OCI-LY7 (cell line): ENCODE data around the gene FAM151A. TPM values are rescaled to one million over a fixed set of nuclear protein-coding genes. Genes with fewer than 3 reads are reported as not detected.

Experiments used
- BruUV-seq: library from RNA; stranded (reverse); fragments of 400-500 nt; replicated peaks from 2 replicates; lab custom pipeline; 2021; lab: Mats Ljungman, UMichigan
- CTCF ChIA-PET: fragments of 300-600 bp; sonication (Branson Sonifier 250); formaldehyde crosslinking; loops from one replicate; lab custom pipeline; 2022; ENCODE audit warnings: antibody characterized with exemption; ENCODE audit not compliant: unreplicated experiment; lab: Charles Lee
- POLR2A ChIA-PET: fragments of 300-600 bp; sonication (Branson Sonifier 250); formaldehyde crosslinking; loops from one replicate; lab custom pipeline; 2022; ENCODE audit warnings: antibody characterized with exemption; lab: Charles Lee
- DNase-seq: peaks from one replicate; pipeline ENCODE4 v3.0.0-alpha.2; 2015; ENCODE audit warnings: low spot score
- H2AFZ ChIP-seq: fragments of 200-600 bp; sonication (generic), shearing (Covaris generic); 2 replicates; pipeline ENCODE4 v1.6.1; 2014; ENCODE audit warnings: mild to moderate bottlenecking, antibody characterized with exemption, low read length, moderate library complexity
- H3K27ac ChIP-seq: fragments of 200-600 bp; sonication (generic); 2 replicates; pipeline ENCODE4 v1.5.1; 2014; ENCODE audit warnings: mixed run types, low read depth, mild to moderate bottlenecking, moderate library complexity, low read length, inconsistent platforms; ENCODE audit not compliant: poor library complexity, severe bottlenecking
- H3K36me3 ChIP-seq: fragments of 200-600 bp; sonication (generic); 2 replicates; pipeline ENCODE4 v1.6.1; 2014; ENCODE audit warnings: mild to moderate bottlenecking, antibody characterized with exemption, low read length, moderate library complexity, mixed read lengths; ENCODE audit not compliant: insufficient read depth
- H3K4me1 ChIP-seq: fragments of 200-600 bp; sonication (generic); 2 replicates; pipeline ENCODE4 v1.5.1; 2014; ENCODE audit warnings: mild to moderate bottlenecking, low read length; ENCODE audit not compliant: insufficient read depth, poor library complexity, severe bottlenecking
- H3K4me2 ChIP-seq: fragments of 200-600 bp; sonication (generic); 2 replicates; pipeline ENCODE4 v1.6.1; 2014; ENCODE audit warnings: mild to moderate bottlenecking, low read length
- H3K4me3 ChIP-seq: fragments of 200-600 bp; sonication (generic); 2 replicates; pipeline ENCODE4 v1.5.1; 2014; ENCODE audit warnings: mild to moderate bottlenecking, low read depth, low read length; ENCODE audit not compliant: poor library complexity, severe bottlenecking
- H3K79me2 ChIP-seq: fragments of 200-600 bp; sonication (generic); 2 replicates; pipeline ENCODE4 v1.6.1; 2016; ENCODE audit warnings: low read depth, mild to moderate bottlenecking, low read length, moderate library complexity, mixed read lengths; ENCODE audit not compliant: insufficient read depth
- H3K9me2 ChIP-seq: fragments of 200-600 bp; sonication (generic); 2 replicates; pipeline ENCODE4 v1.6.1; 2016; ENCODE audit warnings: mild to moderate bottlenecking, low read length, mixed read lengths; ENCODE audit not compliant: insufficient read depth
- H3K9me3 ChIP-seq: fragments of 200-600 bp; sonication (generic); 2 replicates; pipeline ENCODE4 v1.6.1; 2014; ENCODE audit warnings: mild to moderate bottlenecking, mixed run types, low read length, mixed read lengths
- H4K20me1 ChIP-seq: fragments of 200-600 bp; sonication (generic); 2 replicates; pipeline ENCODE4 v1.6.1; 2014; ENCODE audit warnings: mild to moderate bottlenecking, antibody characterized with exemption, low read length, moderate library complexity, mixed read lengths; ENCODE audit not compliant: insufficient read depth
- CTCF ChIP-seq: fragments of 200-600 bp; sonication (generic); conservative IDR thresholded peaks from 2 replicates; pipeline ENCODE4 v1.5.1; 2014; ENCODE audit warnings: mild to moderate bottlenecking, antibody characterized with exemption, low read length, moderate library complexity, mixed read lengths
- EZH2phosphoT487 ChIP-seq: fragments of 200-600 bp; sonication (generic); IDR thresholded peaks from 2 replicates; pipeline ENCODE4 v1.6.1; 2018; ENCODE audit warnings: low read depth, borderline replicate concordance, mild to moderate bottlenecking, mixed run types, antibody characterized with exemption, low read length, moderate library complexity, mixed read lengths
- intact Hi-C: fragments of 100-400 bp; cut with micrococcal nuclease; formaldehyde crosslinking; loops from one replicate; pipeline ENCODE4 v1.10.0; 2022; ENCODE audit not compliant: unreplicated experiment
- total RNA-seq, 2 experiments: library from RNA; depleted of rRNA in 1 of 2; stranded (reverse); fragments of >200 nt in 1 of 2; shearing (Covaris generic) in 1 of 2; gene quantifications; 2 replicates each; pipeline ENCODE4 v1.2.3, GENCODE V29; 2014 to 2022

FAM151A gene
- total RNA-seq, 2 experiments from 2014 or later: not detected

- no peaks in the 10 kb centered on the region for H4K20me1 ChIP-seq
- no peaks in the 10 kb centered on the region for H3K4me1 ChIP-seq
- CTCF ChIA-PET: no interaction called here
- TF ChIP-seq EZH2phosphoT487 (no peak), CTCF (no peak)
- no peaks in the 10 kb centered on the region for H3K9me3 ChIP-seq
- H3K9me2 ChIP-seq: no peaks in the 10 kb centered on the region
- H3K79me2 ChIP-seq: no peaks in the 10 kb centered on the region
- no peak overlapping the region for H3K4me2 ChIP-seq
- H2AFZ ChIP-seq: no peak overlapping the region
- H3K27ac ChIP-seq: no peak overlapping the region
- POLR2A ChIA-PET: no interaction called here
- BruUV-seq: no TSS peak
- H3K36me3 ChIP-seq: no peaks in the 10 kb centered on the region
- no peak for DNase-seq
- intact Hi-C loops: no loop called here
- H3K4me3 ChIP-seq: no peak overlapping the region
Measured at GRCh38 chr1:54651608-54652007, 28.3 kb upstream of the FAM151A start.

- ChIA-PET CTCF (no interaction called here), POLR2A (no interaction called here)
- no peak overlapping the region for H3K4me3 ChIP-seq
- no peaks in the 10 kb centered on the region for H3K79me2 ChIP-seq
- H3K27ac ChIP-seq: no peak overlapping the region
- H3K9me3 ChIP-seq: no peaks in the 10 kb centered on the region
- H3K4me1 ChIP-seq: no peaks in the 10 kb centered on the region
- no peak overlapping the region for H3K4me2 ChIP-seq
- no peak for TF ChIP-seq CTCF
- no peak for TF ChIP-seq EZH2phosphoT487
- no peaks in the 10 kb centered on the region for H4K20me1 ChIP-seq
- no peak for DNase-seq
- no peaks in the 10 kb centered on the region for H3K36me3 ChIP-seq
- intact Hi-C loops: no loop called here
- H3K9me2 ChIP-seq: no peaks in the 10 kb centered on the region
- H2AFZ ChIP-seq: no peak overlapping the region
- BruUV-seq: no TSS peak
Measured at GRCh38 chr1:54650417-54650816, 27.1 kb upstream of the FAM151A start.

- BruUV-seq: no TSS peak
Measured at GRCh38 chr1:54649921-54650320, 26.6 kb upstream of the FAM151A start.

More at GRCh38 chr1:54649921-54650320, 26.6 kb upstream of the FAM151A start:
- H3K4me2 ChIP-seq: no peak overlapping the region
- H3K79me2 ChIP-seq: no peaks in the 10 kb centered on the region
- DNase-seq: no peak
- no peaks in the 10 kb centered on the region for H3K36me3 ChIP-seq
- intact Hi-C loops: no loop called here
- no peaks in the 10 kb centered on the region for H3K9me3 ChIP-seq
- H3K9me2 ChIP-seq: no peaks in the 10 kb centered on the region
- no peaks in the 10 kb centered on the region for H3K4me1 ChIP-seq
- TF ChIP-seq CTCF: no peak
- no peak for TF ChIP-seq EZH2phosphoT487
- H3K4me3 ChIP-seq: no peak overlapping the region
- CTCF ChIA-PET: no interaction called here
- POLR2A ChIA-PET: no interaction called here
- H3K27ac ChIP-seq: no peak overlapping the region
- H2AFZ ChIP-seq: no peak overlapping the region
- H4K20me1 ChIP-seq: no peaks in the 10 kb centered on the region
